Suprapubic skin (tissue), 4 donors: Measurements from ENCODE around the gene PLD5. TPM values are rescaled to one million over a fixed set of nuclear protein-coding genes. Genes with fewer than 3 reads are reported as not detected.

Experiments
- DNase-seq, 2 donors: peaks; one replicate each; pipeline ENCODE4 v3.0.0-alpha.2; 2019; ENCODE audit warnings: low spot score in 2 of 2
- H3K27ac ChIP-seq: fragments of 200-600 bp; sonication (generic); one replicate; pipeline ENCODE4 v1.5.1; 2019
- H3K27me3 ChIP-seq: fragments of 200-600 bp; sonication (generic); one replicate; pipeline ENCODE4 v1.5.1; 2019
- H3K36me3 ChIP-seq: fragments of 200-600 bp; sonication (generic); one replicate; pipeline ENCODE4 v1.5.1; 2019
- H3K4me1 ChIP-seq: fragments of 200-600 bp; sonication (generic); one replicate; pipeline ENCODE4 v1.5.1; 2019
- H3K4me3 ChIP-seq: fragments of 200-600 bp; sonication (generic); one replicate; pipeline ENCODE4 v1.5.1; 2019; ENCODE audit warnings: mild to moderate bottlenecking
- H3K9me3 ChIP-seq: fragments of 200-600 bp; sonication (generic); one replicate; pipeline ENCODE4 v1.5.1; 2019
- CTCF ChIP-seq, 2 donors: fragments of 200-600 bp in 1 of 2; fragments of 450-650 bp in 1 of 2; sonication (generic) in 1 of 2; IDR thresholded peaks; one replicate each; pipeline ENCODE4 v1.5.1; 2016 to 2019; ENCODE audit warnings: antibody characterized with exemption in 2 of 2, mild to moderate bottlenecking in 1 of 2, moderate library complexity in 1 of 2
- EP300 ChIP-seq: sonication (generic); formaldehyde crosslinking; IDR thresholded peaks from one replicate; pipeline ENCODE4 v1.6.1; 2017; ENCODE audit warnings: antibody characterized with exemption
- POLR2A ChIP-seq, 2 donors: fragments of 450-650 bp; IDR thresholded peaks; one replicate each; pipeline ENCODE4 v1.6.1; 2017; ENCODE audit warnings: antibody characterized with exemption in 2 of 2, mild to moderate bottlenecking in 2 of 2, moderate library complexity in 2 of 2
- POLR2AphosphoS5 ChIP-seq, 3 donors: sonication (generic); formaldehyde crosslinking; IDR thresholded peaks; one replicate each; pipeline ENCODE4 v1.6.1; 2017; ENCODE audit warnings: antibody characterized with exemption in 3 of 3
- WGBS: methylation state at CpG from one replicate; pipeline ENCODE4 v1.1.5; 2018; 5-methylcytosine and 5-hydroxymethylcytosine counted together
- total RNA-seq, 4 donors: library from RNA; depleted of rRNA; stranded (reverse); fragments of >200 nt; gene quantifications; one replicate each; pipeline ENCODE4 v1.1.0, GENCODE V29; 2016

PLD5 gene
- total RNA-seq, 4 donors from 2014 or later: 0.21 to 0.64 TPM; not detected in 2

- Histone ChIP-seq H3K4me3 (no peak overlapping the region), H3K36me3 (no peaks in the 10 kb centered on the region), H3K27me3 (no peaks in the 10 kb centered on the region), H3K9me3 (no peaks in the 10 kb centered on the region), H3K27ac (no peak overlapping the region), H3K4me1 (no peaks in the 10 kb centered on the region)
- no peak for TF ChIP-seq POLR2AphosphoS5 (IDR thresholded peaks at IDR 0.05)
- no peak for TF ChIP-seq POLR2A (IDR thresholded peaks at IDR 0.05)
- no peak for DNase-seq
- WGBS: 88% methylated on average over 8 of the region's 8 CpGs
Measured at GRCh38 chr1:242452573-242452972, 71.9 kb downstream of the PLD5 start.

GRCh38 chr1:242449661-242450060, 74.8 kb downstream of the PLD5 start:
- Histone ChIP-seq H3K27ac (no peak overlapping the region), H3K9me3 (no peaks in the 10 kb centered on the region), H3K4me3 (no peak overlapping the region), H3K27me3 (no peaks in the 10 kb centered on the region), H3K36me3 (no peaks in the 10 kb centered on the region), H3K4me1 (no peaks in the 10 kb centered on the region)
- WGBS: 63% methylated on average over 9 of the region's 9 CpGs
- no peak for TF ChIP-seq EP300
- TF ChIP-seq CTCF (IDR thresholded peaks at IDR 0.05): no peak
- no peak for TF ChIP-seq POLR2AphosphoS5 (IDR thresholded peaks at IDR 0.05)
- TF ChIP-seq POLR2A (IDR thresholded peaks at IDR 0.05): no peak
- no peak for DNase-seq

- Histone ChIP-seq H3K4me3 (no peak overlapping the region), H3K27me3 (no peaks in the 10 kb centered on the region), H3K36me3 (no peaks in the 10 kb centered on the region), H3K4me1 (no peaks in the 10 kb centered on the region), H3K9me3 (no peaks in the 10 kb centered on the region), H3K27ac (no peak overlapping the region)
- DNase-seq: no peak
- WGBS: 42% methylated on average over 12 of the region's 12 CpGs
- TF ChIP-seq EP300 (no peak), CTCF (IDR thresholded peaks at IDR 0.05) (no peak), POLR2AphosphoS5 (IDR thresholded peaks at IDR 0.05) (no peak), POLR2A (IDR thresholded peaks at IDR 0.05) (no peak)
Measured at GRCh38 chr1:242448910-242449645, 75.4 kb downstream of the PLD5 start.

- 70% methylated on average over 7 of the region's 7 CpGs for WGBS
- DNase-seq: no peak
- Histone ChIP-seq H3K9me3 (no peaks in the 10 kb centered on the region), H3K27me3 (no peaks in the 10 kb centered on the region), H3K4me1 (no peaks in the 10 kb centered on the region), H3K27ac (no peak overlapping the region), H3K4me3 (no peak overlapping the region), H3K36me3 (no peaks in the 10 kb centered on the region)
- no peak for TF ChIP-seq POLR2A (IDR thresholded peaks at IDR 0.05)
- TF ChIP-seq POLR2AphosphoS5 (IDR thresholded peaks at IDR 0.05): no peak
- TF ChIP-seq CTCF (IDR thresholded peaks at IDR 0.05): no peak
- TF ChIP-seq EP300: no peak
Measured at GRCh38 chr1:242447689-242448088, 76.8 kb downstream of the PLD5 start.

- H3K36me3 ChIP-seq: no peaks in the 10 kb centered on the region
- no peak overlapping the region for H3K27ac ChIP-seq
- no peak overlapping the region for H3K4me3 ChIP-seq
- H3K9me3 ChIP-seq: no peaks in the 10 kb centered on the region
- no peak for TF ChIP-seq CTCF (IDR thresholded peaks at IDR 0.05)
- TF ChIP-seq EP300: no peak
- no peak for TF ChIP-seq POLR2AphosphoS5 (IDR thresholded peaks at IDR 0.05)
- TF ChIP-seq POLR2A (IDR thresholded peaks at IDR 0.05): no peak
- WGBS: 87% methylated on average over 1 of the region's 1 CpG
- DNase-seq: no peak
- no peaks in the 10 kb centered on the region for H3K27me3 ChIP-seq
- H3K4me1 ChIP-seq: no peaks in the 10 kb centered on the region
Measured at GRCh38 chr1:242440757-242441156, 83.7 kb downstream of the PLD5 start.
